Breast epithelium (tissue), 4 donors: ENCODE data around the gene ACP5. TPM values are rescaled to one million over a fixed set of nuclear protein-coding genes. Genes with fewer than 3 reads are reported as not detected.
"Not testable (repeated sequence)": the region's sequence is repeated elsewhere in the genome, so short reads cannot be mapped to it uniquely, and the experiment has no call there.

Experiments used
- DNase-seq, 2 donors: peaks; one replicate each; pipeline ENCODE4 v3.0.0-alpha.2; 2019; ENCODE audit warnings: low spot score in 2 of 2
- H3K27ac ChIP-seq, 2 donors: fragments of 200-600 bp; sonication (generic) in 1 of 2; one replicate each; pipeline ENCODE4 v1.5.1; 2016 to 2019; ENCODE audit warnings: mild to moderate bottlenecking in 1 of 2
- H3K27me3 ChIP-seq, 2 donors: fragments of 200-600 bp; sonication (generic) in 1 of 2; one replicate each; pipeline versions ENCODE4 v1.5.1 to v1.6.0; 2017 to 2019; ENCODE audit warnings: control low read depth in 1 of 2, mild to moderate bottlenecking in 1 of 2
- H3K36me3 ChIP-seq: fragments of 200-600 bp; one replicate; pipeline ENCODE4 v1.5.1; 2019
- H3K4me1 ChIP-seq, 2 donors: fragments of 200-600 bp; sonication (generic); one replicate each; pipeline ENCODE4 v1.5.1; 2016 to 2019; ENCODE audit warnings: control low read depth in 1 of 2
- H3K4me3 ChIP-seq, 3 donors: fragments of 200-600 bp; sonication (generic); 1 replicate in 2 of 3; 2 replicates in 1 of 3; pipeline ENCODE4 v1.5.1; 2016 to 2019; ENCODE audit warnings: mild to moderate bottlenecking in 3 of 3, moderate library complexity in 2 of 3
- H3K9me3 ChIP-seq, 2 donors: fragments of 200-600 bp; sonication (generic) in 1 of 2; one replicate each; pipeline ENCODE4 v1.5.1; 2016 to 2019; ENCODE audit warnings: control low read depth in 1 of 2
- POLR2A ChIP-seq: fragments of 450-650 bp; IDR thresholded peaks from one replicate; pipeline ENCODE4 v1.6.1; 2016; ENCODE audit warnings: antibody characterized with exemption, mild to moderate bottlenecking, moderate library complexity
- POLR2AphosphoS5 ChIP-seq, 3 donors: sonication (generic); formaldehyde crosslinking; IDR thresholded peaks; one replicate each; pipeline ENCODE4 v1.6.1; 2017; ENCODE audit warnings: antibody characterized with exemption in 3 of 3
- intact Hi-C: fragments of 100-400 bp; cut with DNase I; formaldehyde crosslinking; loops from one replicate; pipeline ENCODE4 v1.15.1; 2023; ENCODE audit warnings: low total_unique reads
- total RNA-seq, 3 donors: library from RNA; depleted of rRNA; stranded (reverse); fragments of >200 nt; gene quantifications; one replicate each; pipeline ENCODE4 v1.1.0, GENCODE V29; 2016
- TF ChIP-seq, protein P1 (sequence below), 3 donors: fragments of 450-650 bp; IDR thresholded peaks; one replicate each; pipeline ENCODE4 v1.5.1; 2016 to 2017; ENCODE audit warnings: antibody characterized with exemption in 3 of 3, mild to moderate bottlenecking in 3 of 3, moderate library complexity in 3 of 3

ACP5 gene
- total RNA-seq, 3 donors from 2014 or later = 33.4 to 101 (median 92.8) TPM

GRCh38 chr19:11566164-11566563 is 11.3 kb downstream of the ACP5 start:
- H3K4me1 ChIP-seq = no peaks in the 10 kb centered on the region
- no peaks in the 10 kb centered on the region for H3K27me3 ChIP-seq
- H3K4me3 ChIP-seq = no peak overlapping the region
- H3K27ac ChIP-seq = no peak overlapping the region
- TF ChIP-seq POLR2A (no peak), POLR2AphosphoS5 (IDR thresholded peaks at IDR 0.05) (no peak)
- TF ChIP-seq, protein P1, sequence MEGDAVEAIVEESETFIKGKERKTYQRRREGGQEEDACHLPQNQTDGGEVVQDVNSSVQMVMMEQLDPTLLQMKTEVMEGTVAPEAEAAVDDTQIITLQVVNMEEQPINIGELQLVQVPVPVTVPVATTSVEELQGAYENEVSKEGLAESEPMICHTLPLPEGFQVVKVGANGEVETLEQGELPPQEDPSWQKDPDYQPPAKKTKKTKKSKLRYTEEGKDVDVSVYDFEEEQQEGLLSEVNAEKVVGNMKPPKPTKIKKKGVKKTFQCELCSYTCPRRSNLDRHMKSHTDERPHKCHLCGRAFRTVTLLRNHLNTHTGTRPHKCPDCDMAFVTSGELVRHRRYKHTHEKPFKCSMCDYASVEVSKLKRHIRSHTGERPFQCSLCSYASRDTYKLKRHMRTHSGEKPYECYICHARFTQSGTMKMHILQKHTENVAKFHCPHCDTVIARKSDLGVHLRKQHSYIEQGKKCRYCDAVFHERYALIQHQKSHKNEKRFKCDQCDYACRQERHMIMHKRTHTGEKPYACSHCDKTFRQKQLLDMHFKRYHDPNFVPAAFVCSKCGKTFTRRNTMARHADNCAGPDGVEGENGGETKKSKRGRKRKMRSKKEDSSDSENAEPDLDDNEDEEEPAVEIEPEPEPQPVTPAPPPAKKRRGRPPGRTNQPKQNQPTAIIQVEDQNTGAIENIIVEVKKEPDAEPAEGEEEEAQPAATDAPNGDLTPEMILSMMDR (IDR thresholded peaks at IDR 0.05) = no peak
- intact Hi-C loops = no loop called here
- H3K9me3 ChIP-seq = no peaks in the 10 kb centered on the region
- H3K36me3 ChIP-seq = no peaks in the 10 kb centered on the region
- no peak for DNase-seq

DNA sequence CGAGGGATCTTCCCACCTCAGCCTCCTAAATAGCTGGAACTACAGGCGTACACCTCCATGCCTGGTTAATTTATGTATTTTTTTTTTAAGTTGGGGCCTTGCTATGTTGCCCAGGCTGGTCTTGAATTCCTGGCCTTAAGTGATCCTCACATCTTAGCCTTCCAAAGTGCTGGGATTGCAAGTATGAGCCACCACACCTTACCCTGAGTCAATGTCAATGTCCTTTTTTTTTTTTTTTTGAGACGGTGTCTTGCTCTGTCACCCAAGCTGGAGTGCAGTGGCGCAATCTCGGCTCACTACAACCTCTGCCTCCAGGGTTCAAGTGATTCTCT is 11.8 kb downstream of the ACP5 start:
- H3K9me3 ChIP-seq, H3K4me1 ChIP-seq, H3K27ac ChIP-seq, H3K4me3 ChIP-seq, H3K36me3 ChIP-seq, intact Hi-C loops, DNase-seq, H3K27me3 ChIP-seq: not testable (repeated sequence)

- H3K27me3 ChIP-seq, intact Hi-C loops, H3K36me3 ChIP-seq, DNase-seq, H3K4me1 ChIP-seq, H3K27ac ChIP-seq, H3K4me3 ChIP-seq, H3K9me3 ChIP-seq: not testable (repeated sequence)
These were observed 13.2 kb downstream of the ACP5 start for GRCh38 chr19:11564082-11564807.

DNA sequence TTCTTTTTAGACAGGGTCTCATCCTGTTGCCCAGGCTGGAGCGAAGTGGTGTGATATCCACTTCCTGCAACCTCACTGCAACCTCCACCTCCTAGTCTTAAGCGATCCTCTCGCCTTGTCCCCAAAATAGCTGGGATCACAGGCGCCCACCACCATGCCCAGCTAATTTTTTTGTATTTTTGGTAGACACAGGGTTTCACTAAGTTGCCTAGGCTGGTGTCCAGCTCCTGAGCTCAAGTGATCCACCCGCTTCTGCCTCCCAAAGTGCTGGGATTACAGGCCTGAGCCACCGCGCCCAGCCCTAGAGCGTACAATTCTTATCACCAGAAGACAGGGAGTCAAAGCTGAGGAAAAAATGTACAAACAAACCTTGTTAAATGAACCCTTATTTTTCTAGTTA is 13.9 kb downstream of the ACP5 start:
- Histone ChIP-seq H3K4me1 (no peaks in the 10 kb centered on the region), H3K4me3 (no peak overlapping the region), H3K27me3 (no peaks in the 10 kb centered on the region), H3K9me3 (no peaks in the 10 kb centered on the region), H3K27ac (no peak overlapping the region), H3K36me3 (no peaks in the 10 kb centered on the region)
- no peak for TF ChIP-seq POLR2AphosphoS5 (IDR thresholded peaks at IDR 0.05)
- TF ChIP-seq, protein P1 (IDR thresholded peaks at IDR 0.05) = no peak
- no peak for TF ChIP-seq POLR2A
- no peak for DNase-seq
- intact Hi-C loops = no loop called here

DNA sequence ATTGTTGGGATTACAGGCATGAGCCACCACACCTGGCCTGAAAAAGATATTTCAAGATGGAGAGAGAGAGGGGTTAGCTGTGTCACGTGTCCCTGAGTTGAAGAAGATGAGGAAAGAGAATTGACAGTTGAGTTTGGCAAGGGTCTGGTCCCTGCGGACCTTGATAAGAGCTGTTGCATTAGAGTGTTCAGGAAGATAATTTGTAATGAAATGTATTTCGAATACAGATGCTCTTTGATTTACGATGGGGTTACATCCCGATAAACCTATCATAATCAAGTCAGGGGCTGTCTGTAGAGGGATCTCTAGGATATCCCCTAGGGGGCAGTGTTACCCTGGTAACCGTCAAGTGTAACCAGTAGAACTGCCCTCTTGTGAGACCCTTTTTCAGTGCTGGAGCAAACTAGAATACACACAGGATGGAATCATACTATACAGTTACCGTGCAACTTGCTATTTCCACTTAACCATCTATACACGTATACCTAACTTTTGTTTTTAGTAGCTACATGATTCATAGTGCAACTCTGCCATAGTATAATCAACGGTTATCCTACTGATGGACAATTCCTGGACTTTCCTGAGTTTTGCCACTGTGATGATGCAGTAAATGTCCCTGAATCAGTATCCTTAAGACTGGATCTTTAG is 16.9 kb downstream of the ACP5 start:
- TF ChIP-seq POLR2A (no peak), POLR2AphosphoS5 (IDR thresholded peaks at IDR 0.05) (no peak)
- TF ChIP-seq, protein P1 (IDR thresholded peaks at IDR 0.05) = peak in 2 of 3 donors; percentile 18 to 56
- no peaks in the 10 kb centered on the region for H3K36me3 ChIP-seq
- DNase-seq = no peak
- no peaks in the 10 kb centered on the region for H3K27me3 ChIP-seq
- intact Hi-C loops = no loop called here
- no peak overlapping the region for H3K27ac ChIP-seq
- H3K4me1 ChIP-seq = peaks cover 3 to 15% of the 10 kb centered on the region in 2 donors
- no peaks in the 10 kb centered on the region for H3K9me3 ChIP-seq
- H3K4me3 ChIP-seq = peak overlapping the region in 2 of 3 donors; percentile 76 to 87
